SK-N-SH (cell line): ENCODE data around the gene PRRG3.

Experiments used
- EP300 ChIP-seq, 2 experiments: IDR thresholded peaks; 2 replicates each; pipeline versions ENCODE4 v1.4.0 to v1.6.1; 2012; ENCODE audit warnings: borderline replicate concordance in 1 of 2, low read depth in 1 of 2, low read length in 1 of 2
- GATA2 ChIP-seq: sonication (generic); formaldehyde crosslinking; IDR thresholded peaks from 2 replicates; pipeline ENCODE4 v1.5.0; 2020; ENCODE audit warnings: mild to moderate bottlenecking, missing genetic modification reagents
- RCOR1 ChIP-seq: fragments of 150-350 bp; IDR thresholded peaks from 2 replicates; pipeline ENCODE4 v1.6.1; 2017; ENCODE audit warnings: antibody characterized with exemption, low read length
- TAF1 ChIP-seq: IDR thresholded peaks from 2 replicates; pipeline ENCODE4 v1.6.1; 2012; ENCODE audit warnings: low read depth, mild to moderate bottlenecking, low read length, moderate library complexity, borderline replicate concordance
- YY1 ChIP-seq: IDR thresholded peaks from 2 replicates; pipeline ENCODE4 v1.4.0; 2012; ENCODE audit warnings: low read depth, mild to moderate bottlenecking
- TF ChIP-seq, protein P1 (sequence below): fragments of 200-600 bp; sonication (generic); IDR thresholded peaks from 2 replicates; pipeline ENCODE4 v1.6.1; 2017; ENCODE audit warnings: antibody characterized with exemption, mild to moderate bottlenecking, moderate library complexity
- TF ChIP-seq, protein P2 (sequence below): IDR thresholded peaks from 2 replicates; pipeline ENCODE4 v1.4.0; 2012; ENCODE audit warnings: low read depth

DNA sequence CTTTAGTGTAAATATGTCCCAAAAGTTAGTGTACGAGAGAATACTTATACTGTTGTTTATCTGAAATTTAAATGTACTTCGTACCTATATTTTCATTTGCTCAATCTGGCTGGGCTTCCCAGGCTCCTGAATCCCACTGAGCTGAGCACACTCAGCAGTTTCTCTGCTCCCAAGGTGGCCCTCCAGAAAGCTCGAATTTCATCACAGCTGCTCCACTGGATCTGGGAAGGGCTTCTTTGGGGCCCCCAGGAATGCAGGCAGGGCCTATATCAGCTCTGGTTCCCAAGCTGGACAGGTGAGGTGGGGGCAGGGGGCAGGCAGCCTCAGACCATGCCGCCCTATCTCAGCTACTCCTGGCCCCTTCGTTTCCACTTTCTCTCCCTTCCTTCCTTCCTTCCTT lies 19.1 kb downstream of the PRRG3 start:
- TF ChIP-seq, protein P1, sequence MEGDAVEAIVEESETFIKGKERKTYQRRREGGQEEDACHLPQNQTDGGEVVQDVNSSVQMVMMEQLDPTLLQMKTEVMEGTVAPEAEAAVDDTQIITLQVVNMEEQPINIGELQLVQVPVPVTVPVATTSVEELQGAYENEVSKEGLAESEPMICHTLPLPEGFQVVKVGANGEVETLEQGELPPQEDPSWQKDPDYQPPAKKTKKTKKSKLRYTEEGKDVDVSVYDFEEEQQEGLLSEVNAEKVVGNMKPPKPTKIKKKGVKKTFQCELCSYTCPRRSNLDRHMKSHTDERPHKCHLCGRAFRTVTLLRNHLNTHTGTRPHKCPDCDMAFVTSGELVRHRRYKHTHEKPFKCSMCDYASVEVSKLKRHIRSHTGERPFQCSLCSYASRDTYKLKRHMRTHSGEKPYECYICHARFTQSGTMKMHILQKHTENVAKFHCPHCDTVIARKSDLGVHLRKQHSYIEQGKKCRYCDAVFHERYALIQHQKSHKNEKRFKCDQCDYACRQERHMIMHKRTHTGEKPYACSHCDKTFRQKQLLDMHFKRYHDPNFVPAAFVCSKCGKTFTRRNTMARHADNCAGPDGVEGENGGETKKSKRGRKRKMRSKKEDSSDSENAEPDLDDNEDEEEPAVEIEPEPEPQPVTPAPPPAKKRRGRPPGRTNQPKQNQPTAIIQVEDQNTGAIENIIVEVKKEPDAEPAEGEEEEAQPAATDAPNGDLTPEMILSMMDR = no peak
- TF ChIP-seq RCOR1 = no peak
- no peak for TF ChIP-seq GATA2
- no peak for TF ChIP-seq EP300 (IDR thresholded peaks at IDR 0.05; ENCODE audit: borderline replicate concordance in 1 of 2, low read depth in 1 of 2, low read length in 1 of 2)
- TF ChIP-seq TAF1 = no peak
- TF ChIP-seq, protein P2, sequence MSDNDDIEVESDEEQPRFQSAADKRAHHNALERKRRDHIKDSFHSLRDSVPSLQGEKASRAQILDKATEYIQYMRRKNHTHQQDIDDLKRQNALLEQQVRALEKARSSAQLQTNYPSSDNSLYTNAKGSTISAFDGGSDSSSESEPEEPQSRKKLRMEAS = no peak
- no peak for TF ChIP-seq YY1
